ENCODE results near the gene ASCL5.

- no peak for TF ChIP-seq CTCF (IDR thresholded peaks at IDR 0.05)
- no peak for TF ChIP-seq POLR2A (IDR thresholded peaks at IDR 0.05)
These were observed 54.1 kb downstream of the ASCL5 start for GRCh38 chr1:201072922-201073321.
